CD4-positive, alpha-beta T cell (primary cell): ENCODE results near the gene OCIAD1. TPM values are rescaled to one million over a fixed set of nuclear protein-coding genes. Genes with fewer than 3 reads are reported as not detected.

Experiments
- ATAC-seq: fragments of 200-7000 bp; cut with Tn5 transposase; one replicate; pipeline ENCODE4 v1.10.0; 2022; ENCODE audit warnings: mild to moderate bottlenecking; ENCODE audit not compliant: poor library complexity
- CTCF ChIA-PET: fragments of 350-600 bp; sonication (Branson Sonifier 250); formaldehyde crosslinking; loops from one replicate; lab custom pipeline; 2021; ENCODE audit warnings: antibody characterized with exemption, inconsistent platforms; lab: Charles Lee
- POLR2A ChIA-PET: fragments of 350-600 bp; sonication (Branson Sonifier 250); formaldehyde crosslinking; loops from one replicate; lab custom pipeline; 2021; ENCODE audit warnings: antibody characterized with exemption, inconsistent platforms; lab: Charles Lee
- DNase-seq, 14 experiments: peaks; one replicate each; pipeline ENCODE4 v3.0.0-alpha.2; 2013 to 2020; ENCODE audit warnings: mixed read lengths in 2 of 14
- H3K27ac ChIP-seq, 2 donors: one replicate each; pipeline versions ENCODE4 v1.5.1 to v1.7.0; 2013; ENCODE audit warnings: low read length in 2 of 2, low read depth in 1 of 2, mild to moderate bottlenecking in 1 of 2
- H3K27me3 ChIP-seq, 2 experiments: 1 replicate in 1 of 2; 2 replicates in 1 of 2; pipeline versions ENCODE4 v1.6.1 to v1.7.0; 2013; ENCODE audit warnings: low read length in 2 of 2, control low read depth in 1 of 2, mild to moderate bottlenecking in 1 of 2, moderate library complexity in 1 of 2; ENCODE audit not compliant: insufficient read depth in 2 of 2, control insufficient read depth in 1 of 2
- H3K36me3 ChIP-seq: one replicate; pipeline ENCODE4 v1.6.1; 2013; ENCODE audit warnings: low read length, control low read depth; ENCODE audit not compliant: insufficient read depth
- H3K4me1 ChIP-seq: one replicate; pipeline ENCODE4 v1.6.1; 2013; ENCODE audit warnings: low read length, control low read depth; ENCODE audit not compliant: insufficient read depth
- H3K4me3 ChIP-seq: one replicate; pipeline ENCODE4 v1.5.1; 2013; ENCODE audit warnings: mild to moderate bottlenecking, low read length, moderate library complexity
- H3K9me3 ChIP-seq, 2 experiments: 1 replicate in 1 of 2; 2 replicates in 1 of 2; pipeline versions ENCODE4 v1.6.1 to v1.7.0; 2013; ENCODE audit warnings: low read length in 2 of 2, mild to moderate bottlenecking in 2 of 2, control low read depth in 1 of 2, moderate library complexity in 1 of 2; ENCODE audit not compliant: control insufficient read depth in 1 of 2, insufficient read depth in 1 of 2
- H3K27ac Mint-ChIP-seq: one replicate; pipeline ENCODE4 v1.8.0; 2020; ENCODE audit warnings: mixed read lengths
- H3K27me3 Mint-ChIP-seq: one replicate; pipeline ENCODE4 v1.8.0; 2021; ENCODE audit warnings: mixed read lengths
- H3K36me3 Mint-ChIP-seq: one replicate; pipeline ENCODE4 v1.8.0; 2021; ENCODE audit warnings: low read depth, mixed read lengths
- H3K4me1 Mint-ChIP-seq: one replicate; pipeline ENCODE4 v1.8.0; 2021; ENCODE audit warnings: low read depth, mixed read lengths
- H3K4me3 Mint-ChIP-seq: one replicate; pipeline ENCODE4 v1.8.0; 2020; ENCODE audit warnings: mild to moderate bottlenecking, mixed read lengths
- H3K9me3 Mint-ChIP-seq: one replicate; pipeline ENCODE4 v1.8.0; 2020; ENCODE audit warnings: mixed read lengths
- CTCF ChIP-seq: fragments of 200-600 bp; IDR thresholded peaks from one replicate; pipeline ENCODE4 v1.8.0; 2022; ENCODE audit warnings: antibody characterized with exemption, mild to moderate bottlenecking
- intact Hi-C, 2 experiments: fragments of 100-400 bp; cut with DNase I in 1 of 2; cut with micrococcal nuclease in 1 of 2; formaldehyde crosslinking; loops; one replicate each; pipeline versions ENCODE4 v1.15.1 to v1.9.0; 2023 to 2025; cut with DNase I, micrococcal nuclease
- total RNA-seq, 174 experiments: library from RNA in 2 of 174; stranded (reverse) in 2 of 174; gene quantifications; one replicate each; pipeline ENCODE4 v1.2.3 and lab custom pipeline; 2021 to 2026

The OCIAD1 gene
- total RNA-seq, 2 experiments from 2014 or later = 85.7 to 89.9 TPM

DNA sequence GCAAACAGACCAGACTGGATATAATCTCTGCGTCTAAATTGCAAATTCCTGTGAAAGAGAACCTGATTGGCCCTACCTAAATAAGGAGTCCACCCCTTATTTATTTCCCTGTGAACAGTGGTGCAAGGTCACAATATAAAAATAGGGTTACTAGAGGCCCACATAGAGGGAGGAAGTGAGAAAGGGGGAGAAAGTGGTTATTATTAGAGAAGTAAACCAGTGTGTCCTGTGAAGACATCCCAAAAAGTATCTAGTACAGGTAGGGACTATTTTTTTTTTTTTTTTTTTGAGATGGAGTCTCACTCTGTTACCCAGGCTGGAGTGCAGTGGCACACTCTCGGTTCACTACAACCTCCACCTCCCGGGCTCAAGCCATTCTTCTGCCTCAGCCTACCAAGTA, 35.8 kb upstream of the OCIAD1 start:
- CTCF ChIA-PET = no interaction called here
- Mint-ChIP-seq H3K4me3 (no peak overlapping the region), H3K4me1 (no peaks in the 10 kb centered on the region), H3K27me3 (no peaks in the 10 kb centered on the region), H3K27ac (no peak overlapping the region), H3K36me3 (no peaks in the 10 kb centered on the region), H3K9me3 (no peaks in the 10 kb centered on the region)
- no peak overlapping the region for H3K4me3 ChIP-seq
- intact Hi-C loops = no loop called here
- no peaks in the 10 kb centered on the region for H3K27me3 ChIP-seq
- ATAC-seq (no peak), DNase-seq (no peak)
- H3K4me1 ChIP-seq = no peaks in the 10 kb centered on the region
- H3K27ac ChIP-seq = no peak overlapping the region
- H3K9me3 ChIP-seq = no peaks in the 10 kb centered on the region
- POLR2A ChIA-PET = no interaction called here
- no peak for TF ChIP-seq CTCF
- no peaks in the 10 kb centered on the region for H3K36me3 ChIP-seq

DNA sequence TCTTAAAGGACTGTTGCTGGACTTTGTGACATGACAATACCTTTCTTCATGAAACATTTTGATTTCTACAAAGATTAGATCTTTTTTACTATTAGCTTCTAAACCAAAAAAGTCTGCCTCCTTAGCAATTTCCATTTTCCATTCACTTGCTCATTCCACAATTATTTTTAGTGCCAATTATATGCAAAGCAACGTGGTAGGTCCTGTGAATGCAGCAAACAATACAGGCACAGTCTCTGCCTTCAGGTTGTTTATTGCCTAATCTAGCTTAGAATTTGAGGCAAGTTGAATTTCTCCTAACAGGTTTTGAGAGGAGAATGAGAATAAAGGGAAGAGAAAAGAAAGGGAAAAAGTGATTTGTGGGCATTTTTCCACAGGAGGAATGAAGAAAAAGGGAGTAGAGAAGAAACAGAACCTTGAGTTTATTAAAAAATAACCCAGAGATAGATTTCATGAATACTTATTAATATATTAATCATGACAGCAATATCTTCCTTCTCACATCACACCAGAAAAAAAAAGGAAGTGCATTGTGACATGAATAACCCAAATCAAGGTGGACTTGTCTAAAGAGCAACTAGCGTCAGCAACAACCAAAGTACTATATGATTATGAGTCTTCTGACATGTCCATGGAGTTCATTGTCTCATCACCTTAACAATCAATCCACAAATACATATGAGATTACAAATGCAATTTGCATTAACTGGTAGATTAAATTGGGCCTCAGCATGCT, 34.5 kb upstream of the OCIAD1 start:
- Mint-ChIP-seq H3K36me3 (no peaks in the 10 kb centered on the region), H3K4me1 (no peaks in the 10 kb centered on the region), H3K27ac (no peak overlapping the region), H3K27me3 (no peaks in the 10 kb centered on the region), H3K4me3 (no peak overlapping the region), H3K9me3 (no peaks in the 10 kb centered on the region)
- no peaks in the 10 kb centered on the region for H3K27me3 ChIP-seq
- no peaks in the 10 kb centered on the region for H3K36me3 ChIP-seq
- H3K4me1 ChIP-seq = no peaks in the 10 kb centered on the region
- POLR2A ChIA-PET = no interaction called here
- no peak for ATAC-seq
- DNase-seq = no peak
- no peak overlapping the region for H3K4me3 ChIP-seq
- no peaks in the 10 kb centered on the region for H3K9me3 ChIP-seq
- H3K27ac ChIP-seq = no peak overlapping the region
- CTCF ChIA-PET = no interaction called here
- no peak for TF ChIP-seq CTCF
- intact Hi-C loops = no loop called here

- Mint-ChIP-seq H3K27ac (no peak overlapping the region), H3K4me1 (no peaks in the 10 kb centered on the region), H3K27me3 (no peaks in the 10 kb centered on the region), H3K9me3 (no peaks in the 10 kb centered on the region), H3K4me3 (no peak overlapping the region), H3K36me3 (no peaks in the 10 kb centered on the region)
- Histone ChIP-seq H3K4me3 (no peak overlapping the region), H3K4me1 (no peaks in the 10 kb centered on the region), H3K27ac (no peak overlapping the region), H3K36me3 (no peaks in the 10 kb centered on the region), H3K9me3 (no peaks in the 10 kb centered on the region), H3K27me3 (no peaks in the 10 kb centered on the region)
- no peak for ATAC-seq
- ChIA-PET CTCF (no interaction called here), POLR2A (no interaction called here)
- DNase-seq = no peak
- intact Hi-C loops = no loop called here
- TF ChIP-seq CTCF = no peak
Measured at GRCh38 chr4:48796927-48797679, 33.8 kb upstream of the OCIAD1 start.
